K562 (cell line): ENCODE measurements around the gene ZNF48. TPM values are rescaled to one million over a fixed set of nuclear protein-coding genes. Genes with fewer than 3 reads are reported as not detected.
A peak's percentile ranks its signal among the peaks of the same experiment; 100 is the strongest.

ENCODE experiments used
- CBX2 ChIP-seq: fragments of 200-600 bp; sonication (generic); IDR thresholded peaks from one replicate; pipeline ENCODE4 v1.6.1; 2012; ENCODE audit warnings: mild to moderate bottlenecking, low read length, inconsistent platforms; ENCODE audit not compliant: insufficient read depth, poor library complexity, severe bottlenecking
- KAT8 ChIP-seq: fragments of 450-650 bp; IDR thresholded peaks from 2 replicates; pipeline ENCODE4 v1.6.1; 2016; ENCODE audit warnings: low read depth, mild to moderate bottlenecking
- MGA ChIP-seq: fragments of 450-650 bp; IDR thresholded peaks from 2 replicates; pipeline ENCODE4 v1.6.1; 2016; ENCODE audit warnings: mild to moderate bottlenecking, moderate library complexity
- VEZF1 ChIP-seq: fragments of 200-800 bp; sonication (Bioruptor generic); IDR thresholded peaks from 2 replicates; pipeline ENCODE4 v1.6.1; 2017; ENCODE audit warnings: missing genetic modification characterization, missing compliant biosample characterization
- ZNF318 ChIP-seq, 2 experiments: fragments of 450-650 bp; IDR thresholded peaks; 2 replicates each; pipeline ENCODE4 v1.6.1; 2016; ENCODE audit warnings: mild to moderate bottlenecking in 2 of 2, borderline replicate concordance in 1 of 2, low read depth in 1 of 2, moderate library complexity in 1 of 2
- polyA plus RNA-seq, 8 experiments: library from polyadenylated mRNA; depleted of rRNA in 4 of 8; stranded (reverse) in 5 of 8; unstranded in 3 of 8; fragments of >200 nt; fragmentation: Nextera tagmentation in 2 of 8; fragmentation: Illumina TruSeq in 1 of 8; extraction: Ambion mirVana in 2 of 8; extraction: Trizol in 1 of 8; gene quantifications; 2 replicates each; pipeline versions ENCODE4 v1.2.1 to v1.2.3, GENCODE V29; 2011 to 2014; ENCODE audit warnings: inconsistent platforms in 1 of 8, missing spikeins in 1 of 8
- total RNA-seq, 7 experiments: library from RNA; depleted of rRNA in 6 of 7; stranded (reverse); fragments of >200 nt in 6 of 7; fragmentation: Illumina TruSeq in 2 of 7; extraction: Trizol in 2 of 7; gene quantifications; 2 replicates each; pipeline versions ENCODE4 v1.2.1 to v1.2.3, GENCODE V29; 2011 to 2021; ENCODE audit warnings: low replicate concordance in 1 of 7

Gene ZNF48
- total and polyA plus RNA-seq, 9 of the 15 experiments (the other 6 are each of a cell fraction or from before 2014, with no cell fraction given), result 0.38 to 11.6 (median 4.7) TPM

GRCh38 chr16:30377812-30378235 lies 17.4 kb upstream of the ZNF48 start (continued):
- TF ChIP-seq ZNF318 (IDR thresholded peaks at IDR 0.05; ENCODE audit: borderline replicate concordance in 1 of 2, low read depth in 1 of 2) (no peak), KAT8 (0 out of 2 replicates have a peak, but pooled peaks have one; percentile 56), MGA (no peak; the same call in 1 of the 2 replicates), VEZF1 (CRISPR knock-in tag) (peak; percentile 91), CBX2 (no peak)
